ENCODE results near the gene TRAPPC3L. TPM values are rescaled to one million over a fixed set of nuclear protein-coding genes. Genes with fewer than 3 reads are reported as not detected.

The TRAPPC3L gene
- total and polyA plus RNA-seq, 9 of the 15 experiments (the other 6 are each of a cell fraction or from before 2014, with no cell fraction given), result not detected

GRCh38 chr6:116530436-116530835 lies 15.0 kb downstream of the TRAPPC3L start (continued):
- TF ChIP-seq GATAD2B (IDR thresholded peaks at IDR 0.05; ENCODE audit: borderline replicate concordance), result no peak
- no peak for TF ChIP-seq CBX1 (IDR thresholded peaks at IDR 0.05; ENCODE audit: low read depth)
- no peak for TF ChIP-seq PHF8 (IDR thresholded peaks at IDR 0.05; ENCODE audit: borderline replicate concordance, low read length)
- no peak for TF ChIP-seq JUNB (CRISPR knock-in tag; conservative IDR thresholded peaks at IDR 0.05)
- no peak for TF ChIP-seq KHSRP (IDR thresholded peaks at IDR 0.05)
- no peak for TF ChIP-seq POLR3A (IDR thresholded peaks at IDR 0.05; ENCODE audit: borderline replicate concordance, extremely low read depth, insufficient read depth, insufficient read length)
- no peak for TF ChIP-seq NFXL1 (CRISPR knock-in tag; IDR thresholded peaks at IDR 0.05)
- TF ChIP-seq NR2F6 (CRISPR knock-in tag; IDR thresholded peaks at IDR 0.05), result no peak
- TF ChIP-seq, protein P1, sequence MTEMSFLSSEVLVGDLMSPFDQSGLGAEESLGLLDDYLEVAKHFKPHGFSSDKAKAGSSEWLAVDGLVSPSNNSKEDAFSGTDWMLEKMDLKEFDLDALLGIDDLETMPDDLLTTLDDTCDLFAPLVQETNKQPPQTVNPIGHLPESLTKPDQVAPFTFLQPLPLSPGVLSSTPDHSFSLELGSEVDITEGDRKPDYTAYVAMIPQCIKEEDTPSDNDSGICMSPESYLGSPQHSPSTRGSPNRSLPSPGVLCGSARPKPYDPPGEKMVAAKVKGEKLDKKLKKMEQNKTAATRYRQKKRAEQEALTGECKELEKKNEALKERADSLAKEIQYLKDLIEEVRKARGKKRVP (CRISPR knock-in tag; IDR thresholded peaks at IDR 0.05), result no peak
- TF ChIP-seq, protein P2, sequence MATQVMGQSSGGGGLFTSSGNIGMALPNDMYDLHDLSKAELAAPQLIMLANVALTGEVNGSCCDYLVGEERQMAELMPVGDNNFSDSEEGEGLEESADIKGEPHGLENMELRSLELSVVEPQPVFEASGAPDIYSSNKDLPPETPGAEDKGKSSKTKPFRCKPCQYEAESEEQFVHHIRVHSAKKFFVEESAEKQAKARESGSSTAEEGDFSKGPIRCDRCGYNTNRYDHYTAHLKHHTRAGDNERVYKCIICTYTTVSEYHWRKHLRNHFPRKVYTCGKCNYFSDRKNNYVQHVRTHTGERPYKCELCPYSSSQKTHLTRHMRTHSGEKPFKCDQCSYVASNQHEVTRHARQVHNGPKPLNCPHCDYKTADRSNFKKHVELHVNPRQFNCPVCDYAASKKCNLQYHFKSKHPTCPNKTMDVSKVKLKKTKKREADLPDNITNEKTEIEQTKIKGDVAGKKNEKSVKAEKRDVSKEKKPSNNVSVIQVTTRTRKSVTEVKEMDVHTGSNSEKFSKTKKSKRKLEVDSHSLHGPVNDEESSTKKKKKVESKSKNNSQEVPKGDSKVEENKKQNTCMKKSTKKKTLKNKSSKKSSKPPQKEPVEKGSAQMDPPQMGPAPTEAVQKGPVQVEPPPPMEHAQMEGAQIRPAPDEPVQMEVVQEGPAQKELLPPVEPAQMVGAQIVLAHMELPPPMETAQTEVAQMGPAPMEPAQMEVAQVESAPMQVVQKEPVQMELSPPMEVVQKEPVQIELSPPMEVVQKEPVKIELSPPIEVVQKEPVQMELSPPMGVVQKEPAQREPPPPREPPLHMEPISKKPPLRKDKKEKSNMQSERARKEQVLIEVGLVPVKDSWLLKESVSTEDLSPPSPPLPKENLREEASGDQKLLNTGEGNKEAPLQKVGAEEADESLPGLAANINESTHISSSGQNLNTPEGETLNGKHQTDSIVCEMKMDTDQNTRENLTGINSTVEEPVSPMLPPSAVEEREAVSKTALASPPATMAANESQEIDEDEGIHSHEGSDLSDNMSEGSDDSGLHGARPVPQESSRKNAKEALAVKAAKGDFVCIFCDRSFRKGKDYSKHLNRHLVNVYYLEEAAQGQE (IDR thresholded peaks at IDR 0.05; ENCODE audit: borderline replicate concordance), result no peak
- TF ChIP-seq, protein P2 (CRISPR knock-in tag; IDR thresholded peaks at IDR 0.05; ENCODE audit: low read depth), result no peak
- no peak for TF ChIP-seq RBM17 (IDR thresholded peaks at IDR 0.05; ENCODE audit: borderline replicate concordance, low read depth, low read length)
- no peak for TF ChIP-seq ETV1 (tag; conservative IDR thresholded peaks at IDR 0.05; ENCODE audit: low read depth)
